SK-N-SH treated with all-trans-retinoic acid at 6 μM for 48 hours (cell line): Measurements from ENCODE around the gene ACTR3.

Experiments
- ATAC-seq: fragments of 200-7000 bp; cut with Tn5 transposase; 3 replicates; pipeline ENCODE4 v1.9.1; 2020; ENCODE audit warnings: mild to moderate bottlenecking, moderate library complexity
- ARNTL ChIP-seq: fragments of 450-650 bp; formaldehyde crosslinking; IDR thresholded peaks from 2 replicates; pipeline ENCODE4 v1.5.0; 2020; ENCODE audit warnings: low read depth, mild to moderate bottlenecking, moderate library complexity, borderline replicate concordance
- BACH2 ChIP-seq: fragments of 250-450 bp; sonication (Bioruptor Pico); IDR thresholded peaks from 2 replicates; pipeline ENCODE4 v1.9.0; 2021; ENCODE audit warnings: mild to moderate bottlenecking, borderline replicate concordance
- CREB5 ChIP-seq: fragments of 250-450 bp; sonication (Bioruptor Pico); IDR thresholded peaks from 2 replicates; pipeline ENCODE4 v1.5.1; 2020; ENCODE audit warnings: low read depth, mild to moderate bottlenecking, moderate library complexity
- CSDC2 ChIP-seq: fragments of 250-450 bp; sonication (Bioruptor Pico); IDR thresholded peaks from 2 replicates; pipeline ENCODE4 v1.5.0; 2020; ENCODE audit warnings: mild to moderate bottlenecking, moderate library complexity
- CSRNP3 ChIP-seq: fragments of 250-450 bp; sonication (Bioruptor Pico); IDR thresholded peaks from 2 replicates; pipeline ENCODE4 v1.5.1; 2021; ENCODE audit warnings: mild to moderate bottlenecking, moderate library complexity
- ESRRG ChIP-seq: fragments of 250-450 bp; sonication (Bioruptor Pico); IDR thresholded peaks from 2 replicates; pipeline ENCODE4 v1.6.1; 2021; ENCODE audit warnings: mild to moderate bottlenecking
- GLIS3 ChIP-seq: fragments of 250-450 bp; sonication (Bioruptor Pico); IDR thresholded peaks from 2 replicates; pipeline ENCODE4 v1.5.0; 2020; ENCODE audit warnings: mild to moderate bottlenecking, moderate library complexity
- ISL1 ChIP-seq: fragments of 250-450 bp; sonication (Bioruptor Pico); IDR thresholded peaks from 2 replicates; pipeline ENCODE4 v2.1.2; 2022; ENCODE audit warnings: mild to moderate bottlenecking, moderate library complexity
- OSR1 ChIP-seq: fragments of 250-450 bp; sonication (Bioruptor Pico); IDR thresholded peaks from 2 replicates; pipeline ENCODE4 v1.8.0; 2022; ENCODE audit warnings: moderate library complexity, mild to moderate bottlenecking, inconsistent platforms
- PATZ1 ChIP-seq: fragments of 250-450 bp; sonication (Bioruptor Pico); IDR thresholded peaks from 2 replicates; pipeline ENCODE4 v1.8.0; 2020; ENCODE audit warnings: mild to moderate bottlenecking, moderate library complexity, borderline replicate concordance
- POU6F1 ChIP-seq: fragments of 250-450 bp; sonication (Bioruptor Pico); IDR thresholded peaks from 2 replicates; pipeline ENCODE4 v1.8.0; 2021; ENCODE audit warnings: low read depth, mild to moderate bottlenecking, moderate library complexity, borderline replicate concordance
- PPARA ChIP-seq: fragments of 250-450 bp; sonication (Bioruptor Pico); IDR thresholded peaks from 2 replicates; pipeline ENCODE4 v1.5.0; 2020; ENCODE audit warnings: mild to moderate bottlenecking, borderline replicate concordance
- RARB ChIP-seq: fragments of 250-450 bp; sonication (Bioruptor Pico); IDR thresholded peaks from 2 replicates; pipeline ENCODE4 v1.8.0; 2021; ENCODE audit warnings: mild to moderate bottlenecking, moderate library complexity
- SNAI2 ChIP-seq: fragments of 250-450 bp; sonication (Bioruptor Pico); IDR thresholded peaks from 2 replicates; pipeline ENCODE4 v1.5.0; 2020; ENCODE audit warnings: mild to moderate bottlenecking, moderate library complexity
- TCF4 ChIP-seq: fragments of 250-450 bp; sonication (Bioruptor Pico); IDR thresholded peaks from 2 replicates; pipeline ENCODE4 v1.8.0; 2021; ENCODE audit warnings: mild to moderate bottlenecking, moderate library complexity, borderline replicate concordance
- TOX ChIP-seq: fragments of 250-450 bp; sonication (Bioruptor Pico); IDR thresholded peaks from 2 replicates; pipeline ENCODE4 v1.8.0; 2021; ENCODE audit warnings: mild to moderate bottlenecking, moderate library complexity, borderline replicate concordance
- ZC3H10 ChIP-seq: fragments of 250-450 bp; sonication (Bioruptor Pico); IDR thresholded peaks from 2 replicates; pipeline ENCODE4 v1.5.1; 2021; ENCODE audit warnings: mild to moderate bottlenecking, moderate library complexity
- ZFP3 ChIP-seq: fragments of 250-450 bp; sonication (Bioruptor Pico); IDR thresholded peaks from 2 replicates; pipeline ENCODE4 v1.5.0; 2020; ENCODE audit warnings: mild to moderate bottlenecking, moderate library complexity
- ZFP30 ChIP-seq: fragments of 450-650 bp; formaldehyde crosslinking; IDR thresholded peaks from 2 replicates; pipeline ENCODE4 v1.5.0; 2022; ENCODE audit warnings: mild to moderate bottlenecking, moderate library complexity
- ZNF565 ChIP-seq: fragments of 450-650 bp; formaldehyde crosslinking; conservative IDR thresholded peaks from 2 replicates; pipeline ENCODE4 v1.5.0; 2020; ENCODE audit warnings: low read depth, mild to moderate bottlenecking, moderate library complexity
- ZNF70 ChIP-seq: fragments of 450-650 bp; formaldehyde crosslinking; IDR thresholded peaks from 2 replicates; pipeline ENCODE4 v1.5.0; 2020; ENCODE audit warnings: mild to moderate bottlenecking, moderate library complexity
- ZNF8 ChIP-seq: fragments of 450-650 bp; formaldehyde crosslinking; IDR thresholded peaks from 2 replicates; pipeline ENCODE4 v1.5.0; 2020; ENCODE audit warnings: mild to moderate bottlenecking, moderate library complexity
- TF ChIP-seq, protein P1 (sequence below): fragments of 250-450 bp; sonication (Bioruptor Pico); IDR thresholded peaks from 2 replicates; pipeline ENCODE4 v1.5.0; 2020; ENCODE audit warnings: mild to moderate bottlenecking, moderate library complexity

Gene ACTR3

GRCh38 chr2:113851640-113852039, 38.2 kb upstream of the ACTR3 start:
- no peak for ATAC-seq
- TF ChIP-seq ZC3H10 (CRISPR knock-in tag) (no peak), TCF4 (no peak), OSR1 (CRISPR knock-in tag) (no peak), ZFP3 (CRISPR knock-in tag) (no peak)
- TF ChIP-seq, all 23 proteins: peak for 0

GRCh38 chr2:113854208-113854607, 35.7 kb upstream of the ACTR3 start:
- ATAC-seq, result no peak
- TF ChIP-seq PPARA (no peak), GLIS3 (CRISPR knock-in tag) (no peak), BACH2 (CRISPR knock-in tag) (no peak), ZFP3 (CRISPR knock-in tag) (no peak)

DNA sequence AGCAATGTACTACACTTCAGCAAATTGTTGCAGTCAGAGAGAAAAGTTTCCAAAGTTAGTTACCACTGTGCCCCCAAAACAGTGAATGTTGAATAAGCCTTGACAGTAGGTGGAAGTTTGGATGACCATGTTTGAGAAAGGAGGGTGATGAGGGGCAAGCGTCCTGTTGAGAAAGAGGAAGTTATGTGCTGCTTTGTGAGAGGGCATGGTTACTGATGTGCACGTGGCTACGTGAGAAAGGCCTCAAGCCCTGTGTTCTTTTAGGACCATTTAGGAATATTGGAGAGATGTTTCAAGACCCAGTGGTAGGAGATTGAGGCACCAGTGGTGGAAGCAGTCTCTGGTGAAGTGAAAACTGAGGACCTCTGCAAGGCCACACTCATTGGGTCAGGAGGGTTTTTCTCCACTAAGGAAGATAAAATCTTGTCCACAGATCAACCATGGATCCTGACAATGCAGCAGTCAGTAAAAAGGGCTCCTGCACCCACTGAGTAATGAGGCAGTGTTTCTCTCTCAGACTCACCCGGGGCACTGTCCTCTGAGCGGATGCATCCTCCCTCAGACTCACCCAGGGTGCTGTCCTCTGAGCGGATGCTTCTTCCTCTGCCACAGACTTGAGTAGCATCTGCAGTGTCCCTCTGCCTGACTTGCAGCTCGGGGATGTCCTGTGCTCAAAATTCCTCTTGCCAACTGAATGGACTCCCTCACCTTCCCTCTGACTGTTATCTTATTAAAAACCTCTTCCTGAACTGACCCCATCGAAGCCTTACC, 34.7 kb upstream of the ACTR3 start:
- TF ChIP-seq ZC3H10 (CRISPR knock-in tag) (no peak), ISL1 (no peak), ESRRG (CRISPR knock-in tag) (no peak), POU6F1 (no peak), TOX (CRISPR knock-in tag) (no peak), TCF4 (no peak), ZFP3 (CRISPR knock-in tag) (no peak), ZNF565 (CRISPR knock-in tag) (no peak), PATZ1 (no peak), SNAI2 (CRISPR knock-in tag) (no peak), ARNTL (CRISPR knock-in tag) (no peak), ZFP30 (CRISPR knock-in tag) (no peak), BACH2 (CRISPR knock-in tag) (no peak), ZNF8 (no peak), CSRNP3 (CRISPR knock-in tag) (no peak), GLIS3 (CRISPR knock-in tag) (no peak)
- TF ChIP-seq, protein P1, sequence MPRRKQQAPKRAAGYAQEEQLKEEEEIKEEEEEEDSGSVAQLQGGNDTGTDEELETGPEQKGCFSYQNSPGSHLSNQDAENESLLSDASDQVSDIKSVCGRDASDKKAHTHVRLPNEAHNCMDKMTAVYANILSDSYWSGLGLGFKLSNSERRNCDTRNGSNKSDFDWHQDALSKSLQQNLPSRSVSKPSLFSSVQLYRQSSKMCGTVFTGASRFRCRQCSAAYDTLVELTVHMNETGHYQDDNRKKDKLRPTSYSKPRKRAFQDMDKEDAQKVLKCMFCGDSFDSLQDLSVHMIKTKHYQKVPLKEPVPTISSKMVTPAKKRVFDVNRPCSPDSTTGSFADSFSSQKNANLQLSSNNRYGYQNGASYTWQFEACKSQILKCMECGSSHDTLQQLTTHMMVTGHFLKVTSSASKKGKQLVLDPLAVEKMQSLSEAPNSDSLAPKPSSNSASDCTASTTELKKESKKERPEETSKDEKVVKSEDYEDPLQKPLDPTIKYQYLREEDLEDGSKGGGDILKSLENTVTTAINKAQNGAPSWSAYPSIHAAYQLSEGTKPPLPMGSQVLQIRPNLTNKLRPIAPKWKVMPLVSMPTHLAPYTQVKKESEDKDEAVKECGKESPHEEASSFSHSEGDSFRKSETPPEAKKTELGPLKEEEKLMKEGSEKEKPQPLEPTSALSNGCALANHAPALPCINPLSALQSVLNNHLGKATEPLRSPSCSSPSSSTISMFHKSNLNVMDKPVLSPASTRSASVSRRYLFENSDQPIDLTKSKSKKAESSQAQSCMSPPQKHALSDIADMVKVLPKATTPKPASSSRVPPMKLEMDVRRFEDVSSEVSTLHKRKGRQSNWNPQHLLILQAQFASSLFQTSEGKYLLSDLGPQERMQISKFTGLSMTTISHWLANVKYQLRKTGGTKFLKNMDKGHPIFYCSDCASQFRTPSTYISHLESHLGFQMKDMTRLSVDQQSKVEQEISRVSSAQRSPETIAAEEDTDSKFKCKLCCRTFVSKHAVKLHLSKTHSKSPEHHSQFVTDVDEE (CRISPR knock-in tag), result no peak
- no peak for ATAC-seq

- no peak for ATAC-seq
- TF ChIP-seq ESRRG (CRISPR knock-in tag), result no peak
- TF ChIP-seq ZNF70, result no peak
- no peak for TF ChIP-seq ZNF8
- no peak for TF ChIP-seq ZFP30 (CRISPR knock-in tag)
- TF ChIP-seq SNAI2 (CRISPR knock-in tag), result no peak
- TF ChIP-seq ZC3H10 (CRISPR knock-in tag), result no peak
- no peak for TF ChIP-seq PPARA
- TF ChIP-seq ISL1, result no peak
- TF ChIP-seq ZFP3 (CRISPR knock-in tag), result no peak
- TF ChIP-seq CSDC2, result no peak
- TF ChIP-seq TOX (CRISPR knock-in tag), result no peak
- TF ChIP-seq, protein P1 (CRISPR knock-in tag), result no peak
- TF ChIP-seq RARB, result no peak
- no peak for TF ChIP-seq BACH2 (CRISPR knock-in tag)
- TF ChIP-seq ARNTL (CRISPR knock-in tag), result no peak
- no peak for TF ChIP-seq TCF4
- no peak for TF ChIP-seq CREB5 (CRISPR knock-in tag)
- no peak for TF ChIP-seq ZNF565 (CRISPR knock-in tag)
Observed at GRCh38 chr2:113857464-113857863, 32.4 kb upstream of the ACTR3 start.
